PC-3 (cell line): Measurements from ENCODE around the gene GABARAPL1. TPM values are rescaled to one million over a fixed set of nuclear protein-coding genes. Genes with fewer than 3 reads are reported as not detected.

ENCODE experiments used
- ATAC-seq: fragments of 200-7000 bp; cut with Tn5 transposase; 2 replicates; pipeline ENCODE4 v1.9.1; 2020; ENCODE audit warnings: mild to moderate bottlenecking, moderate library complexity
- BruUV-seq: library from RNA; stranded (reverse); fragments of 400-500 nt; replicated peaks from 2 replicates; lab custom pipeline; 2021; lab: Mats Ljungman, UMichigan
- CTCF ChIA-PET: fragments of 300-600 bp; sonication (Branson Sonifier 250); formaldehyde crosslinking; loops from one replicate; lab custom pipeline; 2022; ENCODE audit warnings: antibody characterized with exemption; lab: Charles Lee
- POLR2A ChIA-PET: fragments of 300-600 bp; sonication (Branson Sonifier 250); formaldehyde crosslinking; loops from one replicate; lab custom pipeline; 2022; ENCODE audit warnings: antibody characterized with exemption; ENCODE audit not compliant: unreplicated experiment; lab: Charles Lee
- DNase-seq: peaks from one replicate; pipeline ENCODE4 v3.0.0-alpha.2; 2015
- H2AFZ ChIP-seq: fragments of 300-600 bp; sonication (generic); 2 replicates; pipeline ENCODE4 v1.6.0; 2016; ENCODE audit warnings: antibody characterized with exemption, low read length
- H3F3A ChIP-seq: fragments of 300-600 bp; sonication (generic); one replicate; pipeline ENCODE4 v1.6.0; 2017; ENCODE audit warnings: antibody characterized with exemption, low read length, control low read depth, mild to moderate bottlenecking; ENCODE audit not compliant: unreplicated experiment
- H3K27ac ChIP-seq: fragments of 300-600 bp; sonication (generic); 2 replicates; pipeline ENCODE4 v1.5.1; 2016; ENCODE audit warnings: mild to moderate bottlenecking, low read length
- H3K27me3 ChIP-seq: fragments of 300-600 bp; sonication (generic); 2 replicates; pipeline ENCODE4 v1.6.1; 2016; ENCODE audit warnings: low read length, mixed read lengths
- H3K36me3 ChIP-seq: fragments of 300-600 bp; sonication (generic); 2 replicates; pipeline ENCODE4 v1.6.1; 2016; ENCODE audit warnings: low read depth, mixed run types, low read length, mixed read lengths
- H3K4me1 ChIP-seq: fragments of 300-600 bp; sonication (generic); 2 replicates; pipeline ENCODE4 v1.5.1; 2016; ENCODE audit warnings: low read length; ENCODE audit not compliant: insufficient read depth
- H3K4me2 ChIP-seq: fragments of 300-600 bp; sonication (generic); 2 replicates; pipeline ENCODE4 v1.6.0; 2016; ENCODE audit warnings: low read length
- H3K4me3 ChIP-seq: fragments of 300-600 bp; sonication (generic); 2 replicates; pipeline ENCODE4 v1.5.1; 2016; ENCODE audit warnings: mild to moderate bottlenecking, low read length, mixed read lengths
- H3K79me2 ChIP-seq: fragments of 300-600 bp; sonication (generic); 2 replicates; pipeline ENCODE4 v1.6.1; 2017; ENCODE audit warnings: low read length, mixed read lengths
- H3K9ac ChIP-seq: fragments of 300-600 bp; sonication (generic); 2 replicates; pipeline ENCODE4 v1.6.0; 2016; ENCODE audit warnings: mild to moderate bottlenecking, low read length
- H3K9me2 ChIP-seq: fragments of 300-600 bp; sonication (generic); replicated peaks from 2 replicates; pipeline ENCODE4 v1.6.1; 2016; ENCODE audit warnings: mixed run types, low read length, mixed read lengths
- H3K9me3 ChIP-seq: fragments of 300-600 bp; sonication (generic); 2 replicates; pipeline ENCODE4 v1.6.1; 2016; ENCODE audit warnings: low read length, mixed read lengths
- H4K20me1 ChIP-seq: fragments of 300-600 bp; sonication (generic); 2 replicates; pipeline ENCODE4 v1.6.1; 2016; ENCODE audit warnings: low read length, mixed read lengths
- EZH2 ChIP-seq: fragments of 300-600 bp; sonication (generic); IDR thresholded peaks from one replicate; pipeline ENCODE4 v1.6.1; 2017; ENCODE audit warnings: antibody characterized with exemption, mild to moderate bottlenecking, low read length; ENCODE audit not compliant: unreplicated experiment
- EZH2phosphoT487 ChIP-seq: fragments of 300-600 bp; sonication (generic); IDR thresholded peaks from 2 replicates; pipeline ENCODE4 v1.6.1; 2018; ENCODE audit warnings: mild to moderate bottlenecking, antibody characterized with exemption, low read length, borderline replicate concordance
- intact Hi-C: fragments of 100-400 bp; cut with micrococcal nuclease; formaldehyde crosslinking; loops from 2 replicates; pipeline ENCODE4 v1.9.0; 2023
- total RNA-seq: library from RNA; depleted of rRNA; stranded (reverse); fragments of >200 nt; gene quantifications from 2 replicates; pipeline ENCODE4 v1.2.3, GENCODE V29; 2014
- TF ChIP-seq, protein P1 (sequence below): fragments of 300-600 bp; sonication (generic); conservative IDR thresholded peaks from 2 replicates; pipeline ENCODE4 v1.5.1; 2017; ENCODE audit warnings: antibody characterized with exemption, low read depth, mild to moderate bottlenecking, low read length

Gene GABARAPL1
- total RNA-seq, 1 experiment from 2014 or later: 14.9 TPM

DNA sequence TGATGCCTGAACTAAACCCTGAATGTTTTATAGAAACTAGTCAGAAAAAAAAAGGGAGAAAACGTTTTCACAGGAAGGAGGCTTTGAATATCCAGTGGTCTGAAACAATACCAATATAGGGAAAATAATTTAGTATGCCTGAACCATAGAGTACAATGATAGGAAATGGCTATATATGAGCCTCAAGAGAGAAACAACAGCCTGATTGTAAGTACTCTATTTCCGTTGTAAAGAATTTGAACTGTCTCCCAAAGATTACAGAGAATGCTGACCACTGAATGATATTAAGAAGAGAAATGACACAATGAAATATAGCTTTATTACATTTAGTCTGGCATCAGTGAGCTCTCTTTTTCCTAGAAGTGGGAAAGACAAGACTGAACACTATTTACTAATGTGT lies 5.5 kb upstream of the GABARAPL1 start:
- intact Hi-C loops: no loop called here
- POLR2A ChIA-PET: no interaction called here
- H3K36me3 ChIP-seq: no peaks in the 10 kb centered on the region
- TF ChIP-seq EZH2 (no peak), EZH2phosphoT487 (no peak)
- TF ChIP-seq, protein P1, sequence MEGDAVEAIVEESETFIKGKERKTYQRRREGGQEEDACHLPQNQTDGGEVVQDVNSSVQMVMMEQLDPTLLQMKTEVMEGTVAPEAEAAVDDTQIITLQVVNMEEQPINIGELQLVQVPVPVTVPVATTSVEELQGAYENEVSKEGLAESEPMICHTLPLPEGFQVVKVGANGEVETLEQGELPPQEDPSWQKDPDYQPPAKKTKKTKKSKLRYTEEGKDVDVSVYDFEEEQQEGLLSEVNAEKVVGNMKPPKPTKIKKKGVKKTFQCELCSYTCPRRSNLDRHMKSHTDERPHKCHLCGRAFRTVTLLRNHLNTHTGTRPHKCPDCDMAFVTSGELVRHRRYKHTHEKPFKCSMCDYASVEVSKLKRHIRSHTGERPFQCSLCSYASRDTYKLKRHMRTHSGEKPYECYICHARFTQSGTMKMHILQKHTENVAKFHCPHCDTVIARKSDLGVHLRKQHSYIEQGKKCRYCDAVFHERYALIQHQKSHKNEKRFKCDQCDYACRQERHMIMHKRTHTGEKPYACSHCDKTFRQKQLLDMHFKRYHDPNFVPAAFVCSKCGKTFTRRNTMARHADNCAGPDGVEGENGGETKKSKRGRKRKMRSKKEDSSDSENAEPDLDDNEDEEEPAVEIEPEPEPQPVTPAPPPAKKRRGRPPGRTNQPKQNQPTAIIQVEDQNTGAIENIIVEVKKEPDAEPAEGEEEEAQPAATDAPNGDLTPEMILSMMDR: no peak
- no peaks in the 10 kb centered on the region for H3F3A ChIP-seq
- H4K20me1 ChIP-seq: no peaks in the 10 kb centered on the region
- no peak overlapping the region for H3K4me3 ChIP-seq
- H3K4me2 ChIP-seq: no peak overlapping the region
- H3K4me1 ChIP-seq: peaks cover 18% of the 10 kb centered on the region
- BruUV-seq: no TSS peak
- CTCF ChIA-PET: no interaction called here
- no peaks in the 10 kb centered on the region for H3K79me2 ChIP-seq
- H3K27ac ChIP-seq: no peak overlapping the region
- no peaks in the 10 kb centered on the region for H3K9me2 ChIP-seq
- H3K27me3 ChIP-seq: no peaks in the 10 kb centered on the region
- no peak overlapping the region for H2AFZ ChIP-seq
- no peak for DNase-seq
- ATAC-seq: no peak
- no peaks in the 10 kb centered on the region for H3K9me3 ChIP-seq
- H3K9ac ChIP-seq: no peak overlapping the region

DNA sequence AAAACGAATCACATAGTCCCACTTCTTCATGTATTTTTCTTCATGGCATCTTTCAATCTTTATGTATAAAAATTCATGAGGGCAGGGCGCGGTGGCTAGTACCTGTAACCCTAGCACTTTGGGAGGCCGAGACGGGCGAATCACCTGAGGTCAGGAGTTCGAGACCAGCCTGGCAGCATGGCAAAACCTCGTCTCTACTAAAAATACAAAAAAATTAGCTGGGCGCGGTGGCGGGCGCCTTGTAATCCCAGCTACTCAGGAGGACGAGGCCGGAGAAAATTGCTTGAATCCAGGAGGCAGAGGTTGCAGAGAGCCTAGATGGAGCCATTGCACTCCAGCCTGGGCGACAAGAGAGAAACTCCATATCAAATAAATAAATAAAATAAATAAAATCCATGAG lies 2.5 kb upstream of the GABARAPL1 start:
- Histone ChIP-seq H4K20me1 (no peaks in the 10 kb centered on the region), H3K4me3 (no peak overlapping the region), H3K4me1 (peaks cover 16% of the 10 kb centered on the region), H2AFZ (no peak overlapping the region), H3F3A (no peaks in the 10 kb centered on the region), H3K9me3 (no peaks in the 10 kb centered on the region), H3K27me3 (no peaks in the 10 kb centered on the region), H3K27ac (no peak overlapping the region), H3K36me3 (no peaks in the 10 kb centered on the region), H3K9ac (no peak overlapping the region), H3K4me2 (no peak overlapping the region), H3K79me2 (peaks cover 12% of the 10 kb centered on the region; the same call in 1 of the 2 replicates), H3K9me2 (no peaks in the 10 kb centered on the region)
- ChIA-PET POLR2A (no interaction called here), CTCF (no interaction called here)
- no TSS peak for BruUV-seq
- TF ChIP-seq, protein P1: no peak
- no peak for TF ChIP-seq EZH2phosphoT487
- TF ChIP-seq EZH2: no peak
- DNase-seq (no peak), ATAC-seq (no peak)
- intact Hi-C loops: no loop called here

DNA sequence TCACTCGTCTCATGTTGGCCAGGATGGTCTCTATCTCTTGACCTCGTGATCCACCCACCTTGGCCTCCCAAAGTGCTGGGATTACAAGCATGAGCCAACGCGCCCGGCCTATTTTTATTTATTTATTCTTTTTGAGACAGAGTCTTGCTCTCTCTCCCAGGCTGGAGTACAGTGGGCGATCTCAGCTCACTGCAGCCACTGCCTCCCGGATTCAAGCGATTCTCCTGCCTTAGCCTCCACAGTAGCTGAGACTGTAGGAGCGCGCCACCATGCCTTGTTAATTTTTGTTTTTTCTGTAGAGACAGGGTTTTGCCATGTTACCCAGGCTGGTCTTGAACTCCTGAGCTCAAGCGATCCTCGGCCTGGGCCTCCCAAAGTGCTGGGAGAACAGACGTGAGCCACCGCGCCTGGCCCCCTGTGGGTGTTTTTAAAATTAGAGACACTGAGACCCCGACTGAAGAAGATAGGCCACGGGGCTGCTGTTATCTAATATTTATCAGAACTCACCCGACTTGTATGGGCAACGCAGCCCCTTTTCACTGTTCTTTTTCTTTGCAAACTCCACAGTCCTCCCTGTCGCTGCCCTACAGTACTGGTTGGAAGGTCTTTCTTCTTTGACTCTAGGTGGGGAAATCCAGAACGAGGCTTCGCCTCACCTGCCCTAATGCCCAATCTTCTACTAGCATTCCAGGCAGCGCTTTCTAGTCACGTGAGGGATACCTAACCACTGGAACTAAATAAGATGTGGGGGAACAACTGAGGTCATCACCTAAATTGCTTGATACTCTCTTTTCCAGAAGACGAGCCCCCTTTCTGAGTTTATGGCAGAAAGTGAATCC lies 1.4 kb upstream of the GABARAPL1 start:
- no peak for ATAC-seq
- Histone ChIP-seq H3K4me3 (no peak overlapping the region), H4K20me1 (no peaks in the 10 kb centered on the region), H3K36me3 (no peaks in the 10 kb centered on the region), H3K4me2 (no peak overlapping the region), H2AFZ (no peak overlapping the region), H3K9ac (no peak overlapping the region), H3K79me2 (peaks cover 16% of the 10 kb centered on the region; the same call in 1 of the 2 replicates), H3K4me1 (peaks cover 10% of the 10 kb centered on the region), H3K9me3 (no peaks in the 10 kb centered on the region), H3K27ac (no peak overlapping the region), H3K27me3 (no peaks in the 10 kb centered on the region), H3F3A (no peaks in the 10 kb centered on the region), H3K9me2 (no peaks in the 10 kb centered on the region)
- ChIA-PET POLR2A (no interaction called here), CTCF (no interaction called here)
- intact Hi-C loops: no loop called here
- TF ChIP-seq, protein P1: no peak
- TF ChIP-seq EZH2 (no peak), EZH2phosphoT487 (no peak)
- no TSS peak for BruUV-seq
- no peak for DNase-seq
